Psoas muscle (tissue), 8 donors: Measurements from ENCODE around the gene PYGO1. TPM values are rescaled to one million over a fixed set of nuclear protein-coding genes. Genes with fewer than 3 reads are reported as not detected.

Source experiments
- ATAC-seq, 4 donors: fragments of 200-7000 bp; cut with Tn5 transposase; one replicate each; pipeline ENCODE4 v1.9.1; 2020; ENCODE audit warnings: moderate library complexity in 3 of 4, mild to moderate bottlenecking in 2 of 4
- DNase-seq, 2 donors: peaks; one replicate each; pipeline ENCODE4 v3.0.0-alpha.2; 2020
- H3K27ac ChIP-seq: fragments of 200-600 bp; one replicate; pipeline ENCODE4 v1.8.0; 2022
- H3K27me3 ChIP-seq, 3 donors: fragments of 200-600 bp in 1 of 3; one replicate each; pipeline versions ENCODE4 v1.6.1 to v1.8.0; 2013 to 2022; ENCODE audit warnings: low read length in 2 of 3, mild to moderate bottlenecking in 2 of 3, moderate library complexity in 1 of 3; ENCODE audit not compliant: insufficient read depth in 3 of 3
- H3K36me3 ChIP-seq, 2 donors: fragments of 200-600 bp in 1 of 2; one replicate each; pipeline versions ENCODE4 v1.6.1 to v1.8.0; 2013 to 2022; ENCODE audit warnings: low read depth in 1 of 2, mild to moderate bottlenecking in 1 of 2, moderate library complexity in 1 of 2; ENCODE audit not compliant: insufficient read depth in 1 of 2
- H3K4me1 ChIP-seq: fragments of 200-600 bp; one replicate; pipeline ENCODE4 v1.8.0; 2022
- H3K4me3 ChIP-seq: fragments of 200-600 bp; one replicate; pipeline ENCODE4 v1.8.0; 2022; ENCODE audit warnings: mild to moderate bottlenecking
- H3K9me3 ChIP-seq: fragments of 200-600 bp; one replicate; pipeline ENCODE4 v1.8.0; 2022
- CTCF ChIP-seq: fragments of 200-600 bp; IDR thresholded peaks from one replicate; pipeline ENCODE4 v1.8.0; 2022; ENCODE audit warnings: antibody characterized with exemption
- WGBS, 3 donors: extraction: QIAGEN DNeasy Blood & Tissue Kit; methylation state at CpG; one replicate each; pipeline versions ENCODE4 v1.1.6 to v1.1.7; 2013; 5-methylcytosine and 5-hydroxymethylcytosine counted together
- intact Hi-C, 2 donors: fragments of 100-400 bp; cut with DNase I; formaldehyde crosslinking; loops; one replicate each; pipeline versions ENCODE4 v1.11.0 to v1.14.2; 2022
- polyA plus RNA-seq, 3 donors: library from polyadenylated mRNA; stranded (reverse); fragments of 200-250 nt; gene quantifications; one replicate each; pipeline ENCODE4 v1.2.3, GENCODE V29; 2013
- total RNA-seq, 4 donors: library from RNA; stranded (reverse); fragmentation: NEBNext Ultra II Directional in 2 of 4; extraction: Animal tissue kit (Norgen Biotek cat#: 25700) in 2 of 4; gene quantifications; one replicate each; pipeline versions ENCODE4 v1.2.1 to v1.2.4, GENCODE V29; 2021 to 2023
- donor health status: healthy with polysubstance abuse.
- donor health status: DM: no; HTN: no; CAD: no; lungs with moderate emphysema.
- donor health status: Bipolar disorder and iron deficiency.
- donor health status: healthy.
- donor health status: DM: yes; HTN: yes; CAD: no.
- donor health status: DM: no; HTN: no; CAD: no.
- donor health status: DM: no; HTN: no; CAD: no.
- donor health status: DM: yes; HTN: yes; CAD: no.

Gene PYGO1
- total and polyA plus RNA-seq, 7 donors = 3.8 to 30.2 (median 18.8) TPM

DNA sequence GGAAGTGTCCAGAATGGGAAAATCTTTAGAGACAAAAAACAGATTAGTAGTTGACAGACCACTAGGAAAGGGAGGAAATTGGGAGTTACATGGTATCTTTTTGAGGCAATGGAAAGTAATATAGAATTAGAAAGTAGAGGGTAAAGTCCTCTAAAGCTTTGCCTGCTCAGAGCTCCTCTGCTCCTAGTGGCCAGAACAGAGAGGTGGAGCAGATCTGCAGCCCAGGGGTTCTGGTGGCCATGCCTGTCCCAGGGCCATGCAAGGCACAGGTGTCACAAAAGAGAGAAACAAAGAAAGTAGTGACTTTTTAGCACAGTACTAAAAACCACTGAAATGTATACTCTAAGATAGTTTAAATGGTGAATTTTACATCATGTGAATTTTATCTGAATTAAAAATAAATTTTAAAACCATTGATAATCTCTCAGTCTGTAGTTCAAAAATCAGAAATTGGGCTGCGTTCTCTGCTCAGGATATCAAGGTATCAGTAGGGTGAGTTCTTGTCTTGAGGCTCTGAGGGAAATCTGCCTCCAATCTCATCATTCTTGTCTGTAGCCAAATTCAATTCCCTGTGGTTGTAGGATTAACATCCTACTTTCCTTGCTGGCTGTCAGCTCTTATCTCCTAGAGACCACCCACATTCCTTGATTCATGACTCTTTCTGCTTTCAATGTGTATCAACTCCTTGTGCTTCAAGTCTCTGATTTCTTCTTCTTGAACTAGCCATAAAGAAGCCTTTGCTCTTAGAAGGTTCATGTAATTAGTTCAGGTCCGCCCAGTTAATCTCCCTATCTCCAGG lies 23.6 kb downstream of the PYGO1 start:
- no peaks in the 10 kb centered on the region for H3K4me1 ChIP-seq
- WGBS, 3 donors = 91 to 95% (median 94%) methylated on average over 2 of the region's 2 CpGs
- H3K36me3 ChIP-seq = no peaks in the 10 kb centered on the region
- no peaks in the 10 kb centered on the region for H3K27me3 ChIP-seq
- peaks cover 5% of the 10 kb centered on the region for H3K9me3 ChIP-seq
- ATAC-seq (no peak), DNase-seq (no peak)
- TF ChIP-seq CTCF = no peak
- intact Hi-C loops = no loop called here
- no peak overlapping the region for H3K27ac ChIP-seq
- no peak overlapping the region for H3K4me3 ChIP-seq

DNA sequence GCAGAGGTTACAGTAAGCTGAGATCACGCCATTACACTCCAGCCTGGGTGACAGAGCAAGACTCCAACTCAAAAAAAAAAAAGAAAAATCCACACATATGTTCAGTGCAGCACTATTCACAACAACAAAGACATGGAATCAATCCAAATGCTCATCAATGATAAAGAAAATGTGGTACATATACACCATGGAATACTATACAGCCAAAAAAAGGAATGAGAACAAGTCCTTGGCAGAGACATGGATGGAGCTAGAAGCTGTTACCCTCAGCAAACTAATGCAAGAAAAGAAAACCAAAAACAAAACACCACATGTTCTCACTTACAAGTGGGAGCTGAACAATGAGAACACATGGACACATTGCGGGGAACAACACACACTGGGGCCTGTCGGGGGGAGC lies 25.5 kb downstream of the PYGO1 start:
- no peak overlapping the region for H3K4me3 ChIP-seq
- TF ChIP-seq CTCF = no peak
- H3K9me3 ChIP-seq = peaks cover 5% of the 10 kb centered on the region
- H3K27me3 ChIP-seq = no peaks in the 10 kb centered on the region
- 73 to 87% (median 80%) methylated on average over 3 of the region's 3 CpGs for WGBS, 3 donors
- intact Hi-C loops = no loop called here
- no peak for DNase-seq
- no peaks in the 10 kb centered on the region for H3K36me3 ChIP-seq
- H3K4me1 ChIP-seq = no peaks in the 10 kb centered on the region
- ATAC-seq = no peak
- H3K27ac ChIP-seq = no peak overlapping the region

GRCh38 chr15:55555089-55555488 lies 33.1 kb downstream of the PYGO1 start:
- Histone ChIP-seq H3K27me3 (no peaks in the 10 kb centered on the region), H3K36me3 (no peaks in the 10 kb centered on the region), H3K4me3 (no peak overlapping the region), H3K9me3 (peaks cover 10% of the 10 kb centered on the region), H3K4me1 (no peaks in the 10 kb centered on the region), H3K27ac (no peak overlapping the region)
- no peak for ATAC-seq
- no peak for DNase-seq
- no peak for TF ChIP-seq CTCF
- intact Hi-C loops = no loop called here
- WGBS, 3 donors = 95 to 97% (median 95%) methylated on average over 4 of the region's 4 CpGs

- H3K4me3 ChIP-seq = no peak overlapping the region
- H3K27me3 ChIP-seq = no peaks in the 10 kb centered on the region
- H3K27ac ChIP-seq = peak overlapping the region; percentile 2
- ATAC-seq (peak; percentile 67 to 81 (median 74)), DNase-seq (peak in 1 of 2 donors; percentile 52)
- TF ChIP-seq CTCF = no peak
- peaks cover 10% of the 10 kb centered on the region for H3K9me3 ChIP-seq
- intact Hi-C loops = no loop called here
- H3K36me3 ChIP-seq = no peaks in the 10 kb centered on the region
- no peaks in the 10 kb centered on the region for H3K4me1 ChIP-seq
- 25 to 59% (median 30%) methylated on average over 2 of the region's 2 CpGs for WGBS, 3 donors
Measured at GRCh38 chr15:55552926-55553325, 35.2 kb downstream of the PYGO1 start.

DNA sequence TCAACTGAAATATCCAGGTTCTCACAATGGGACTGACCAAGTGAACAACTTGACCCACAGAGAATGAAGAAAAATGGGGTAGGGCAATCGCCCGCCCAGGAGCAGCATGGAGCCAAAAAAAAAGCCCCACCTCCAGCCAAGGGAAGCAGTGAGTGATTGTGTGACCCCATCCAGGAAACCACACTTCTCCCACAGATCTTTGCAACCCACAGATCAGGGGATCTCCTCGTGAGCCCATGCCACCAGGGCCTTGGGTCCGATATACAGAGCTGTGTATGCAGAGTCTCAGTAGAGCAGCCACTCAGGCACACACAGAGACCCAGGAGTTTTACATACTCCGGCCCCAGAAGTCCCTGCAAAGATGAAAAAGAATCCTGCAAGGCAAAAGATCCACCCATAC lies 35.7 kb downstream of the PYGO1 start:
- Histone ChIP-seq H3K4me1 (no peaks in the 10 kb centered on the region), H3K36me3 (peaks cover 0 to 4% of the 10 kb centered on the region in 2 donors), H3K27ac (peak overlapping the region; percentile 2), H3K4me3 (no peak overlapping the region), H3K27me3 (no peaks in the 10 kb centered on the region), H3K9me3 (peaks cover 10% of the 10 kb centered on the region)
- no peak for ATAC-seq
- WGBS, 3 donors = 87 to 92% (median 89%) methylated on average over 5 of the region's 5 CpGs
- no peak for DNase-seq
- intact Hi-C loops = no loop called here
- TF ChIP-seq CTCF = no peak
